GM12873 (cell line): ENCODE measurements around the gene TNFRSF18.

ENCODE experiments used
- TF ChIP-seq, protein P1 (sequence below): IDR thresholded peaks from 2 replicates; pipeline ENCODE4 v1.5.1; 2012; ENCODE audit warnings: low read depth, mild to moderate bottlenecking, moderate library complexity, low read length, control low read depth; ENCODE audit not compliant: insufficient read depth; ENCODE audit errors: missing control alignments

The TNFRSF18 gene

DNA sequence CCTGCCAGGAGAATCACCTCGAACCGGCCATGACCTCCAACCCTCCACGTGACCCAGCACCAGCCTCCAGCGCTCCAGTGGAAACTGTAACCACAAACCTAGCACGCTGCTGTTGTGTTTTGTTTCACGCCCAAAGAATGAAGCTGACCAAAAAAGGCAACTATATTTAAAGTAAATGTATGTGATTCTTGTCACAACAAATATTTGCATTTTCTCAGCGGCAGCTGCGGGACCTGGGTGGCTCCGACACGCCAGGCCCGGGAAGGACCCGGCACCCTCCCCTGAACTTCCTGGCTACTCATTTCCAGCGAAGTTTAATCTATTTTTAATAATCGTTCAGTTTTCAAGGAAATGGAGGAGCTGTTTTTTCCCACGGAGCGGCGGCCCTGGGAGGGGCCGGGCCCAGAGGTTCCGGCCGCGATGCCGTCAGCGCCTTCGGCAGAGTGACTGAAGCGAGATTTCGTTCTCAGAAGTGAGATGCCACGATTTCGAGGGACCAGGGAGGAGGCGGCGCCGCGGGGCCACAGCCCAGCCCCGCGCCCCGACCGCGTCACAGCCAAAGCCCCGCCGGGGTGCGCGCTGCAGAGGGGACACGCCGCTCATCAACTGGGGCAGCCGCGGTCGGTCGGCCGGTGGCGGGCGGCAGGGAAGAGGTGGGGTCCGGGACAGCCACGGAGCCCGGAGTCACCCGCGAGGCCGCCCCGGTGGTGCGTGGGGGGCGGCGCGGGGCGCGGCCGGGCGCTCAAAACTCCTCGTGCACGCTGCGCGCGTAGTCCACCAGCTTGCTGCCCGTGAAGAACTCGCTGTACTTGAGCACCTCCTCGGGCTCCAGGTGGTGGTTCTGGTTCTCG lies 10.6 kb upstream of the TNFRSF18 start:
- TF ChIP-seq, protein P1, sequence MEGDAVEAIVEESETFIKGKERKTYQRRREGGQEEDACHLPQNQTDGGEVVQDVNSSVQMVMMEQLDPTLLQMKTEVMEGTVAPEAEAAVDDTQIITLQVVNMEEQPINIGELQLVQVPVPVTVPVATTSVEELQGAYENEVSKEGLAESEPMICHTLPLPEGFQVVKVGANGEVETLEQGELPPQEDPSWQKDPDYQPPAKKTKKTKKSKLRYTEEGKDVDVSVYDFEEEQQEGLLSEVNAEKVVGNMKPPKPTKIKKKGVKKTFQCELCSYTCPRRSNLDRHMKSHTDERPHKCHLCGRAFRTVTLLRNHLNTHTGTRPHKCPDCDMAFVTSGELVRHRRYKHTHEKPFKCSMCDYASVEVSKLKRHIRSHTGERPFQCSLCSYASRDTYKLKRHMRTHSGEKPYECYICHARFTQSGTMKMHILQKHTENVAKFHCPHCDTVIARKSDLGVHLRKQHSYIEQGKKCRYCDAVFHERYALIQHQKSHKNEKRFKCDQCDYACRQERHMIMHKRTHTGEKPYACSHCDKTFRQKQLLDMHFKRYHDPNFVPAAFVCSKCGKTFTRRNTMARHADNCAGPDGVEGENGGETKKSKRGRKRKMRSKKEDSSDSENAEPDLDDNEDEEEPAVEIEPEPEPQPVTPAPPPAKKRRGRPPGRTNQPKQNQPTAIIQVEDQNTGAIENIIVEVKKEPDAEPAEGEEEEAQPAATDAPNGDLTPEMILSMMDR = no peak

- TF ChIP-seq, protein P1 = no peak
Observed at GRCh38 chr1:1215881-1216605, 9.7 kb upstream of the TNFRSF18 start.

- TF ChIP-seq, protein P1 = no peak
Observed at GRCh38 chr1:1215080-1215676, 8.8 kb upstream of the TNFRSF18 start.

GRCh38 chr1:1213345-1214265 lies 7.2 kb upstream of the TNFRSF18 start, which contains the start of gene TNFRSF4:
TNFRSF4 (minus strand) TSS chr1:1214153; CDS start chr1:1214127, 26 bp downstream.
- TF ChIP-seq, protein P1 = no peak

- TF ChIP-seq, protein P1 = no peak
Observed at GRCh38 chr1:1212780-1213344, 6.5 kb upstream of the TNFRSF18 start.

GRCh38 chr1:1211541-1212441 lies 5.4 kb upstream of the TNFRSF18 start:
- TF ChIP-seq, protein P1 = no peak
